ENCODE measurements around the gene MED12L.

Gene MED12L

DNA sequence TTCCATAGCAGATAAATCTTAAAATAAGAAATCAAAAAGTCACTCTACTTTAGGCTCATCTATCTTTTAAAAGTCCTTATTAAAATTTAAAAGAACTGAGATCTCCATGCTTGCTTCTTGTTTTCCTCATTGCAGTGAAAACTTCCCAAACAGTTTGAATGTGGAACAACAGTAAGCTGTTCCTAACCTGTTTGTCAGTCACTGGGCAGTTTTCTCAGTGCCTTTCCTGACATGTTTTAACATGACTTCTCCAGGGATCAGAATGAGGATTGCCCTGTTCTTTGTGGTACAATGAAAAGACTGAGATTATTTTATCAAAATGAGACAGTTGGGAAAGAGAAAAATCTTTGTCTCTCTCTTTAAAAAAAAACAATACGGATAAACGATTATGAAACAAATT, 230.4 kb downstream of the MED12L start:
- H3K9me3 ChIP-seq (ENCODE audit: control insufficient read depth, low read length) = no peaks in the 10 kb centered on the region
- no peaks in the 10 kb centered on the region for H3K27me3 ChIP-seq (ENCODE audit: control insufficient read depth, insufficient read depth, low read length)
- no peaks in the 10 kb centered on the region for H3K4me1 ChIP-seq
- H3K79me2 ChIP-seq = no peaks in the 10 kb centered on the region
- no peak overlapping the region for H3K4me3 ChIP-seq (ENCODE audit: low read depth, low read length)
- H2AFZ ChIP-seq = no peak overlapping the region
- no peak overlapping the region for H3K4me2 ChIP-seq (ENCODE audit: low read length)
- H3K36me3 ChIP-seq (ENCODE audit: control insufficient read depth, insufficient read depth, low read length) = no peaks in the 10 kb centered on the region
- TF ChIP-seq, protein P1, sequence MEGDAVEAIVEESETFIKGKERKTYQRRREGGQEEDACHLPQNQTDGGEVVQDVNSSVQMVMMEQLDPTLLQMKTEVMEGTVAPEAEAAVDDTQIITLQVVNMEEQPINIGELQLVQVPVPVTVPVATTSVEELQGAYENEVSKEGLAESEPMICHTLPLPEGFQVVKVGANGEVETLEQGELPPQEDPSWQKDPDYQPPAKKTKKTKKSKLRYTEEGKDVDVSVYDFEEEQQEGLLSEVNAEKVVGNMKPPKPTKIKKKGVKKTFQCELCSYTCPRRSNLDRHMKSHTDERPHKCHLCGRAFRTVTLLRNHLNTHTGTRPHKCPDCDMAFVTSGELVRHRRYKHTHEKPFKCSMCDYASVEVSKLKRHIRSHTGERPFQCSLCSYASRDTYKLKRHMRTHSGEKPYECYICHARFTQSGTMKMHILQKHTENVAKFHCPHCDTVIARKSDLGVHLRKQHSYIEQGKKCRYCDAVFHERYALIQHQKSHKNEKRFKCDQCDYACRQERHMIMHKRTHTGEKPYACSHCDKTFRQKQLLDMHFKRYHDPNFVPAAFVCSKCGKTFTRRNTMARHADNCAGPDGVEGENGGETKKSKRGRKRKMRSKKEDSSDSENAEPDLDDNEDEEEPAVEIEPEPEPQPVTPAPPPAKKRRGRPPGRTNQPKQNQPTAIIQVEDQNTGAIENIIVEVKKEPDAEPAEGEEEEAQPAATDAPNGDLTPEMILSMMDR (IDR thresholded peaks at IDR 0.05) = no peak
- no peak overlapping the region for H3K9ac ChIP-seq
- H3K27ac ChIP-seq = no peak overlapping the region

DNA sequence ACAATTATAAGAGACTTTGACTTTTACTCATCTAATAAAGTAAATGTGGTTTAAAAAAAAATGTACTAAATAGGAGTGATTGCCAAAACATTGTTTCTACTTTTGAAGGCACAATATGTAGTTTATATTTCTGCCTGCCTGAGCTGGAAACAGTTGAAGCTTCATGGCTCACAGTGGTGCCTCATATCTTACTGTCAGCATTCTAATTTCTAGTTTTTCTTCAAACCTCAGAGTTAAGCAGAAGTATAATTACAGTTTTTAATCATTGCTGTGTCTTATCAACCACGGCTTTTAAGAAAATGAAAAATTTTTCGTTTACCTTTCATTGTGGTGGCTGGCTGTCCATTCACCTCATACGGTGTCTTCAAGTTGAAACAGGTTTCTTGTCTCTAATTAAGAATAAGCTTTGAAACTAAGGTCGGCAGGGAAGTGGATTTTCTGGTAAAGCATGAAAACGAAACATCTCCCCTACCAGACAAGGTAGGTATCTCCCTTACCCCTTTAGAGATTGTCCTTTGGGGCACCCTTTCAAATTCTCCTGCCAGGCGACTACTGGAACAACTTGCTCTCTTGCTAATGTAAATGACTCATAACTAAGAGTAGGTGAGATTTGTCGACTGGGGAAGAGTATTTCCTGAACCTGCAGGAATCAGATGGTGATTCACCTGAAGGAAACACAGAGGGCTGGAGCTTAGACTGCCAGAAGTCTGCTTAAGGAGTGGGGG, 231.0 kb downstream of the MED12L start, which contains the start of gene GPR87:
Gene GPR87 (minus strand): TSS at position 554 of the 725 bp plus-strand sequence. CDS start 16,720 bp downstream, outside the sequence.
- Histone ChIP-seq H3K9me3 (ENCODE audit: control insufficient read depth, low read length) (no peaks in the 10 kb centered on the region), H3K4me1 (no peaks in the 10 kb centered on the region), H3K9ac (no peak within 1 kb of the TSS), H2AFZ (no peak within 1 kb of the TSS), H3K27ac (no peak within 1 kb of the TSS), H3K79me2 (no peaks in the 10 kb centered on the region), H3K36me3 (ENCODE audit: control insufficient read depth, insufficient read depth, low read length) (no peaks in the 10 kb centered on the region), H3K4me2 (ENCODE audit: low read length) (no peak within 1 kb of the TSS), H3K4me3 (ENCODE audit: low read depth, low read length) (no peak within 1 kb of the TSS), H3K27me3 (ENCODE audit: control insufficient read depth, insufficient read depth, low read length) (no peaks in the 10 kb centered on the region)
- TF ChIP-seq, protein P1 (IDR thresholded peaks at IDR 0.05) = no peak

DNA sequence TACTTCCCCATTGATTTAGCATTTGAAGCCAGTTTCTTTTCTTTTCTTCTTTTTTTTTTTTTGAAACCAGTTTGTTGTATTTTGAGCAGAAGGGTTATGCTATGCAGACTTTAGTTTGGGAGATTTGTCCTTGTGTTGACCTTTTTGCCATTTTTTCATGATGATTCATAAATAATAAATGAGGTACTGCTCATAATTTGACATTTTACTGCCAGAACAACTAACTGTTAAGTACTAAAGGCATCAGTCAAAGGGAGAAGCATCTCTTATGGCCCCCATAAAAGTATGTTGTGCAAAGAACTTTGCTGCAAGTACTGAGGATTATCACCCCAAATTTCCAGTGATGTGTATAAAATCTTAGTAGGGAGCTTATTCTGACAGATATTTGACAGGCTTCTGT, 232.8 kb downstream of the MED12L start:
- Histone ChIP-seq H3K4me3 (ENCODE audit: low read depth, low read length) (no peak overlapping the region), H3K36me3 (ENCODE audit: control insufficient read depth, insufficient read depth, low read length) (no peaks in the 10 kb centered on the region), H3K4me1 (no peaks in the 10 kb centered on the region), H3K9me3 (ENCODE audit: control insufficient read depth, low read length) (no peaks in the 10 kb centered on the region), H3K27me3 (ENCODE audit: control insufficient read depth, insufficient read depth, low read length) (no peaks in the 10 kb centered on the region), H3K9ac (no peak overlapping the region), H3K79me2 (no peaks in the 10 kb centered on the region), H3K27ac (no peak overlapping the region), H3K4me2 (ENCODE audit: low read length) (no peak overlapping the region), H2AFZ (no peak overlapping the region)
- TF ChIP-seq, protein P1 (IDR thresholded peaks at IDR 0.05) = no peak

DNA sequence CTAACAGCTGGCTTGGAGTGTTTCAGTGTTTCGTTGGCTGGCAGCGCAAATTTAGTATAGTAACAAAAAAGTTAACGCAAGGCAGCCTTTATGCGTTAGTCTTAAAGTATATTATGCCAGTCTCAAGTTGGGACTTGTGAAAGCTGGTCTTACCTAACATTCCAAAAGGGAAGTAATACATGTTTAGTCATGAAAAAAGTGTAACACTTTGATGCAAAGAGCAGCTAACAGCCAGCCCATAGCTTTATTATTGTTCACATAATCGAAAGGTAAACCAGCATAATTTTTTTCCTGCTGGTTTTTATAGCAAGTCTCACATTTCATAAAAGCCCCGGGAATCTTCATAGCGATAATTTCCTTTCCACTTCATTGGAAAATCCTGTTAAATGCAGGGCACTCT, 233.5 kb downstream of the MED12L start:
- Histone ChIP-seq H3K4me2 (ENCODE audit: low read length) (no peak overlapping the region), H2AFZ (no peak overlapping the region), H3K79me2 (no peaks in the 10 kb centered on the region), H3K9me3 (ENCODE audit: control insufficient read depth, low read length) (no peaks in the 10 kb centered on the region), H3K4me3 (ENCODE audit: low read depth, low read length) (no peak overlapping the region), H3K27ac (no peak overlapping the region), H3K4me1 (no peaks in the 10 kb centered on the region), H3K9ac (no peak overlapping the region), H3K36me3 (ENCODE audit: control insufficient read depth, insufficient read depth, low read length) (no peaks in the 10 kb centered on the region), H3K27me3 (ENCODE audit: control insufficient read depth, insufficient read depth, low read length) (no peaks in the 10 kb centered on the region)
- TF ChIP-seq, protein P1 (IDR thresholded peaks at IDR 0.05) = no peak

DNA sequence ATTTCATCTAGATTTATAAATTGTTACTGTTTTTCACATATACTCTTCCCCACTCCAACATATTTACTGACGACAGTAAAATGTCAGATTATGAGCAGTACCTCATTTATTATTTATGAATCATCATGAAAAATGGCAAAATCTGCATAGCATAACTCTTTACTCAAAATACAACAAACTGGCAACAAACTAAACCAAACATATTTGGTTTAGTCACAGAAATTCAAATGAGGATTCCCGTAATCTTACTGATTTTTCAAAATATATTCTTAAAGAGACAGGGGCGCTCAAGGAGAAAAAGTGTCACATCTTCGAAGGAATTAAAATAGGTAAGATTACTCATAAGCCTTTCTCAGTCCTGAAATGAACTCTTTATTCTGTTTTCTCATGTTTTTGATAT, 234.2 kb downstream of the MED12L start:
- Histone ChIP-seq H3K4me3 (ENCODE audit: low read depth, low read length) (no peak overlapping the region), H3K4me1 (no peaks in the 10 kb centered on the region), H3K79me2 (no peaks in the 10 kb centered on the region), H3K4me2 (ENCODE audit: low read length) (no peak overlapping the region), H3K36me3 (ENCODE audit: control insufficient read depth, insufficient read depth, low read length) (no peaks in the 10 kb centered on the region), H3K27me3 (ENCODE audit: control insufficient read depth, insufficient read depth, low read length) (no peaks in the 10 kb centered on the region), H3K9ac (no peak overlapping the region), H3K27ac (no peak overlapping the region), H3K9me3 (ENCODE audit: control insufficient read depth, low read length) (no peaks in the 10 kb centered on the region), H2AFZ (no peak overlapping the region)
- TF ChIP-seq, protein P1 (IDR thresholded peaks at IDR 0.05) = no peak
